Nucleus accumbens (tissue), 56 donors: ENCODE data around the gene TRABD2A.

Source experiments
- DNase-seq, 56 donors: peaks; one replicate each; lab custom pipeline; 2025; lab: John Stamatoyannopoulos, UW

The TRABD2A gene

DNA sequence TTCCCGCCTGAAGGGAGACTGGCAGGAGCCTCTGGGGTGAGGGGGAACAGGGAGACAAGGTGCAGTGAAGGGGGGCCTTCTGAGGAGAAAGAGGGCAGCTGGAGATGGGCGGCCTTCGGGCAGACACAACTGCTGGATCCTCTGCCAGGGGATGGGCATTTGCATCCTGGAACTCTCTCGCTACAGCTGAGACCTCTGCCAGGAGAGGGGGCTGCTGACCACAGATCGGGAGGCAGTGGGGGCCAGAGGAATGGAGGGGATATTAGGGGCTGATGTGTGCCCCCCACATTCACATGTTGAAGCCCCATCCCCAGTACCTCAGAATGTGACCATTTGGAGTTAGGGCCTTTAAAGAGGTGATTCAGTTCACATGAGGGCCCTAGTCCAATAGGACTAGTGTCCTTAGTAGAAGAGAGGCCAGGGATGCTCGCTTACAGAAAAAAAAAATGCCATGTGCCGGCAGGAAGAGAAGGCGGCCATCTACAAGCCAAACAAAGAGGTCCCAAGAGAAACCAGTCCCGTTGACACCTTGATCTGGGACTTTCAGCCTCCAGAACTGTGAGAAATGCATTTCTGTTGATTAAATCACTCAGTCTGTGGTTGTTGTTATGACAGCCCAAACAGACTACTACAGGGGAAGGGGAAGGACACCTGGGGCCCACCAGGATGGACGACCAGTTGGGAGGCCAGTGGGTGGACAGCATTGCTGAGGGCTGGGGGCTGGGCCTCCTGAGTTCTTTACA is 50.0 kb downstream of the TRABD2A start:
- no peak for DNase-seq

DNA sequence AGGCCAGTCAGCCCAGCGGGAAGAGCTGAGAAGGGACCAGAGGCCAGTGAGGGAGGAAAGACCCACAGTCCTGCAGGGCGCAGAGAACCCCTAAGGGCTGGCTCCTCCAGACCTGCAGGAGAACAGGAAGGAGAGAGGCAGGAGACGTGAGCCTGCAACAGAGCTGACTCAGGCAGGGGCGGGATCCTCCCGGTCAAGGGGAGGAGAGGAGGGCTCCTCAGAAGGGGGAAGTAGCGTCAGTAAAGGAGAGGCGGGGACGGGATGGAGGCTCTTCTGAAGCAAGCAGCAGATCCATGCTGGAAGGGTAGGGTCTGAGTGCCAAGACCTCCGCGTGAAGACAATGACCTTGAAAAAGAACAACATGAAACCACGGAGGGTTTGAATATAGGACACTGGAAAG is 50.8 kb downstream of the TRABD2A start:
- DNase-seq, result peak in 11 of 56 donors; percentile 2 to 18 (median 7)

DNA sequence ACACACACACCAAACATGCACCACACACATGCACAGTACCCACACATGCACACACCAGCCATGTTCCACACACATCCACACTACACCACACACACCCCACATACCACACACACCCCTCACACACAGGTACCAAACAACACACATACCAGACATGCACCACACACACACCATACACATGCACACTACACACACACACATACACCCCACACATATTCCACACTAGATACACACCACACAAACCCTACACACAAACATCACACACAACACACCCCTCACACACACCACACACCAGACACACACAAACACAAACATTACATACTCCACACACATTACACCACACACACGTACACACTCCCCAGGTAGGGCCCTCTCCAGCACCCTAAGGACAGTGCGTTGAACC is 51.2 kb downstream of the TRABD2A start:
- DNase-seq, result no peak

DNA sequence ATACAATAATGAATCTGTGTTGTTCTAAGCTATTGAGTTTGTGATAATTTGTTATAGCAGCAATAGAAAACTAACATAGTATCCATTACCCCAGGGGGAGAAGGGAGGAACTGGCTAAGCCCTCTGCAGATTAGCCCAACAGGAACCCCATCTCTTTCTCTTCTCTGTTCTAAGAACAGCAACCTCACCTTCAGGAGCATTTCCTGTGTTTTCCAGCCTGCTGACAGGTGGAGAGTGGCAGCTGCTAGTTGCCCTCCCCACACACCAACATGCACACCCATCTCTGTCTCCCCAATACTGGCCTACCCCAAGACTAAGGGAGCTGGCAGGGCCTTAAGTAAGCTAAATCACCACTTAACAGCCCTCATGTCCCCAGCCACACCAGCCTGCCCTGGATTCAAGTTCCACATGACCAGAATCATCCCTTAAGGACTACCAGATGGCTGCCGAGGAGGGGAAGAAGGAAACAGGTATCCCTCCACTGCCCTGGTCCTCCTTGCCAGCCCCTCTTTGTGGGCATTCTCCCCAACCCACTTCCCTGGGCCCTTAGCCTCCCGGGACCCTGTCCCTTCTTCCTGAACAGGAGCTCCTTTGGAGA is 52.8 kb downstream of the TRABD2A start:
- no peak for DNase-seq

DNA sequence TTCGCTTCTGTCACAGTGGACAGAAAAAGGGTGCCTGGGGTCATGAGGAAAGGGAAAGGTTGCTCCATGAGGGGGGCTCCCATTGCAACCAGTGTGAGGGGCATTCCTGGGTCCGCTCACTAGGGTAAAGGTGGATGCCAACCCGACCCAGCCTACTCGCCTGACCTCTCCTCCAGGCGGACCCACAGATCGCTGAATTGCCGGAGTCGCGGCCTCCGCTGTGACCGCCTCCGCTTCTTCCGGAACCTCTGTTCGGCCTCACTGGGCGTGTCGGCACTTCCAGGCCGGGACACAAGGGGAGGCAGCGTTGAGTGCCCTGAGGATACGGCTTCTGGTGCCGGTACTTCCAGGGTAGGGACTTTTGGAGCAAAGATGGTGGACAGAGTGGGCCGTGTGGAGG is 57.1 kb downstream of the TRABD2A start:
- DNase-seq, result no peak

DNA sequence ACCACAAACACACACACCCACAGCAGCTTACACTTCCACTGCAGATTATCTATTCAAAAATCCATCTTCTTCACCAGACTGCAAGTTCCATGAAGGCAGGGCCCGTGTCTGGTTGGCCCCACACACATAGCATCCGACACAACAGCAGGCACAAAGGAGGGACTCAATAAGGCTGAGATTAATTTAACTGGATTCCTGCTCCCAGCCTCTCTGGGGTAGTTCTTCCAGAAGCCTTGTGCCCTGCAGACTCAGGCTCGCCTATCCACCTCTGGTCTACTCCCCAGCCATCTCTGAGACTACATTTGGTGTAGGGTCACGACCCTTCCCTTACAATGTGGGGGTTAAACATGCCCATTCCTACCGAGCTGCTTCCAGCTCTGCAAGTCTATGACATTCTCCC is 57.7 kb downstream of the TRABD2A start:
- no peak for DNase-seq

DNA sequence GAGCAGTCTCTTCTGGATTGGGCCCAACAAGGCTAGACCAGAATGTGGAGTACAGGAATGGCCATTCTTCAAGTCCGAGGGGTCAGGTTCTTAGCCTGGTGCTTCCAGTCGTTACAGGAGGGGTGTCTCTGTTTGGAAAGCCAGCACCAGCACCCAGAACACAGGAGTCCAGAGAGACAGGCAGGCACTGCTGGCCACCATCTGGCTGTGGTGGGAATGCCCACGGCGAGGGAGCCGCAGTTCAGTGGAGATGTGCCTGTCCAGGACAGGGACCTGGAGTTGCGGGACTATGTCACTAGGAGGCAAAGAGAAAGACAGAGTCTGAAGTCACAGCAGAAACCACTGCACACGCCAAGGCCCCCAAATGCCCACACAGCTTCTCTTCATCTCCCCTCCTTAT is 59.1 kb downstream of the TRABD2A start:
- no peak for DNase-seq

DNA sequence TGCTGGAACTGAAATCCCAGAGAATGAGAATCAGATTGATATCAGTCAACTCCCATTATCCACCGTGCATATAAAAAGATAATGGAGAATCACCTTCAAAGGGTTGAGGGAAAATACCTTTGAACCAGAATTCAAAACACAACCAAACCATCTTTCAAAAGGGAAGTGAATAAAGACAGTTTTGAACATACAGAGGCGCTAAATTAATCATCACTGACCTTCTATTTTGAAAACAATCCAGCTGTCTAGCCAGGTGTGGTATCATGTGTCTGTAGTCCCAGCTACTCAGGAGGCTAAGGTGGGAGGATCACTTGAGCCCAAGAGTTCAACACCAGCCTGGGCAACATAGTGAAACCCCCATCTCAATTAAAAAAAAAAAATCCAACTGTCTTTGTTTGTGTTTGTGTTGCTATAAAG is 63.6 kb downstream of the TRABD2A start:
- no peak for DNase-seq

DNA sequence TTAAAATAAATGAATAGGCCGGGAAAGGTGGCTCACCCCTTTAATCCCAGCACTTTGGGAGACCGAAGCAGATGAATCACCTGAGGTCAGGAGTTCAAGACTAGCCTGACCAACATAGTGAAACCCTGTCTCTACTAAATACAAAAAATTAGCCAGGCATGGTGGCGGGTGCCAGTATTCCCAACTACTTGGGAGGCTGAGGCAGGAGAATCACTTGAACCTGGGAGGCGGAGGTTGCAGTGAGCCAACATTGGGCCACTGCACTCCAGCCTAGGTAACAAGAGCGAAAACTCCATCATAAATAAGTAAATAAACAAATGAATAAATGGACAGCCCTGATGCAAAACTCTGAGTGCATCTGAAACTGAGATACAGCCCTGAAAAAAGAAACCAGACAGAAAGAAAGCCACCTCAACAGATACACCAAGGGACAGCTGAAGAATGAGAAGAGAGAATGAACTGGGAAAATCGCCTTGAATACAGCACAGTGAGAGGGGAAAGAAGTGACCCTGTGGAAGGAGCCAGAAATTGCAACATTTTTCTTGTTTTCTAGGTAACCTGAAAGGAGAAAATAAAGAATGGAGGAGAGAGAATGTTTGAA is 64.4 kb downstream of the TRABD2A start:
- no peak for DNase-seq

DNA sequence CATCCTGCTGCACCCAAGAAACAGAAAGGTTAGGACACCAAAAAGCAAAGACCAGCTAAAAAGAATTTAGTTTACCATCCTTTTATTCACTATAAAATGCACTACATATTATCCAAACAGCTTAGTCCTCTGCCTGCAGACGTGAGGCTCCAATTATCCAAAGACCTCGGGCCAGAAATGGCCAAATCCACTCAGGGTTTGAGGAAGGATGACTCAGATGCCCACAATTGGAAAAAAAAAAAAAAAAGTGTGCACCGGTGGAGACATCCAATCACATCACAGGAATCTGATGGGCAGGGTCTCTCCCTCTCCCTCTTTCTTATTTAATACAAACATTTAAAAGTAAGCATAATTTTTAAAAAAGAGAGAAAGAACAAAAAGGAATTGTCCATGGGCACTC is 65.7 kb downstream of the TRABD2A start:
- no peak for DNase-seq

DNA sequence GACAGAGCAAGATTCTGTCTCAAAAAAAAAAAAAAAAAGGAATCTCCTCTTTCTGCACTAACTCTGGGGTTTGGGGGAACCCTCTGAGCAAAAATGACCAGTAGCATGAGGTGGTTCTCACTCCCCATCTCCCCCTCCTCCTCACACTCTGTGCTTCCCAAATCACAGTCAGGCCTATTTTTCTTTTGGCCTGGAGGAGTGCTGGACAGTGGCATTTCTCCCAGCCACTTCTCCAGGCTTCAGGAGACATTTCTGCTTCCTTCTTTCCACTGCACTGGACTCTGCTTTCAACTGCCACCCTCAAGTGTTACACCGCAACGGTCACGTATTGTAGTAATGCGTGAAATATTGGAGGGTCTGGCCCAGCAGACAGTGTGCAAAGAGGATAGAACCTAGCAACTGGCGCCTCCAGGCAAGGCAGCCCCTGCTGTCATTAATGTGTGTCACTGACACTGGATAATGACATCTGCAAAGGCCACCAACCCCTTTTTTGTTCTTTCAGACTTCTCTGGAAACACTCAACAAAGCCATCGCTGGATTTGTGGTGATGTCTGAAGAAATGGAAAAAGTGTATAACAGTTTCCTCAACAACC is 68.9 kb downstream of the TRABD2A start:
- DNase-seq, result no peak

DNA sequence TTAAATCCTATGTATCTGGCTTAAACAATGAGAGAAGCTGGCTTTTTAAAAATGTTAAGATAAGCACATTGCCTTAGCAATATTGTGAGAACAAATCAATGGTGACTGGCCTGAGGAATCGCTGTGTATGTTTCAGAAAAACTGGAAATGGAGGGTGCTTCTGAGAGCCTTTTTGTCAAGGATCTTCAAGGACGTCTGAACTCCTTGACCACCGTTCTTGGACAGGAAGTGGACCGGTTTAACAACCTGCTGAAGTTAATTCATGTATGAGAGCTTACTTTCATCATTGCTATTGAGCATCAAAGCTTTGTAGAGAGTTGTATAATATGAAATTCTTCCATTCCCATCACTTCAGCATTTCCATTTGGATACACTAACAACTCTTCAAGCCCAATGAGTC is 72.6 kb downstream of the TRABD2A start:
- DNase-seq, result no peak

DNA sequence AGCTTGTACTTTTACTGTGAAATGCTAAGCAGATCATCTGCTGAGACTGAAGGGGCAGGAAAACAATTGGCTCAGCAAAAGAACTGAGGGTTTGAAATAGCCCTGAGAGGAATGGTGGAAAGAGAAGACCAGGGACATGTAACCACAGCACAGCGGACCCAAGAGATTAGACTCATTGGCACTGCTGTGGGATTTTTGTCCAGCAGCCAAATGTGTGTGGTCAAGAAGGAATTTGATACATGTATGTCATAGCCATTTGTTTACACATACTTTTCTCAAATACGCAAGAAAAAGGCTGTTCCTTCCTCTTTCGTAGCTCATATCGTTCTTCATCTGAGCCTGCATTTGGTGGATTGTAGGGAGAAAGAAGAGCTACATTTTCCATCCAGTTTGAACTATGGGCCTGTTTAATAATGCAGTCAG is 73.8 kb downstream of the TRABD2A start:
- no peak for DNase-seq

DNA sequence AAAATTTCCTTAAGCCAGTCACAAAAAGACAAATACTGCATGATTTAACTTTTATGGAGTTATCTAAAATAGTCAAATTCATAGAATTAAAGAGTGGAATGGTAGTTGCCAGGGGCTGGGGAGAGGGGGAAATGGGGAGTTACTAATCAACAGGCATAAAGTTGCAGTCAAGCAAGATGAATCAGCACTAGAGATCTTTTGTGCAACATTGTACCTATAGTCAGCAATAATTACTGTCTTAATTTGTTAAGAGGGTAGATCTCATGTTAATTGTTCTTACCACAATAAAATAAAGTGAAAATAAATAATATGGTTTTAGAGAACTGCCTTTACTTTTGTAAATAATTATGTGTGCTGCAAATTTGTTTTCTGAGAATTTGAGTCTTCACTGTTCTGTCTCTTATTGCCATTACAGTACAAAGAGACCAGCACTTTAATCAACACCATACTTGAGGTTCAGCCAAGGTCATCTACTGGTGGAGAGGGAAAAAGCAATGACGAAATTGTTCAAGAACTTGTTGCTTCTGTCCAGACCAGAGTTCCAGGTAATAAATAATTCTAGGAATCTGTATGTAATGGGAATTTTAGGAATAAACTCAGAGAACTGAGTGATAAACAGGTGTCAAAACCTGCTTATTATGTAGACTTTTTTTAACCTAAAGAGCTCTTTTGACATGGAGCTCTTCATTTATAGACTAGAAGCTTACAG is 75.5 kb downstream of the TRABD2A start:
- DNase-seq, result no peak

DNA sequence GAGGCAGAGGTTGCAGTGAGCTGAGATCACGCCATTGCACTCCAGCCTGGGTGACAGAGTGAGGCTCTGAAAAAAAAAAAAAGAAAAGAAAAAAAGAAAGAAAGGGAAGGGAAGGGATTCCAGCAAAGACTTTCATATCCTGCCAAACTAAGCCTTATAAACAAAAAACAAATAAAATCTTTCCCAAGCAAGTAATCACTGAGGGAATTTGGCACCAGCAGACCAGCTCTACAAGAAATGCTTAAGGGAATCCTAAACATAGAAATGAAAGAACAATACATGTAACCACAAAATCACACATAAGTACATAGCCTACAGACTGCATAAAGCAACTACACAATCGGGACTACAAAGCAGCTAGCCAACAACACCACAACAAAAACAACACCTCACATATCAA is 79.1 kb downstream of the TRABD2A start:
- DNase-seq, result no peak

DNA sequence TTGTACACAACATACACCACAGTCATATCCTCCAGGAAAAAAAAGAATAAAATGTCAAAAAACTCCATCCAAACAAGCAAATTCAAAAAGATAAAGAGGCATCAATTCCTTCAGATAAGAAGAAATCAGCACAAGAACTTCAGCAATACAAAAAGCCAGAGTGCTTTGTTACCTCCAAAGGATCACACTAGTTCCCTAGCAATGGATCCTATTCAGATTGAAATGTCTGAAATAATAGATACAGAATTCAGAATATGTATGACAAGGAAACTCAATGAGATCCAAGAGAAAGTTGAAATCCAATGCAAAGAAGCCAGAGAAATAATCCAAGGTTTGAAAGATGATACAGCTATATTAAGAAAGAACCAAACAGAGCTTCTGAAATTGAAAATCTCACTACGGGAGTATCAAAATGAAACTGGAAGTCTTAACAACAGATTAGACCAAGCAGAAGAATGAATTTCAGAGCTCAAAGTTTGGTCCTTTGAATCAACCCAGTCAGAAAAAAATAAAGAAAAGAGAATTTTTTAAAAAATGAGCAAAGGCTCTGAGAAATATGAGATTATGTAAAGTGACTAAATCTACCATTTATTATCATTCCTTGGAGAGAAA is 80.6 kb downstream of the TRABD2A start:
- no peak for DNase-seq

DNA sequence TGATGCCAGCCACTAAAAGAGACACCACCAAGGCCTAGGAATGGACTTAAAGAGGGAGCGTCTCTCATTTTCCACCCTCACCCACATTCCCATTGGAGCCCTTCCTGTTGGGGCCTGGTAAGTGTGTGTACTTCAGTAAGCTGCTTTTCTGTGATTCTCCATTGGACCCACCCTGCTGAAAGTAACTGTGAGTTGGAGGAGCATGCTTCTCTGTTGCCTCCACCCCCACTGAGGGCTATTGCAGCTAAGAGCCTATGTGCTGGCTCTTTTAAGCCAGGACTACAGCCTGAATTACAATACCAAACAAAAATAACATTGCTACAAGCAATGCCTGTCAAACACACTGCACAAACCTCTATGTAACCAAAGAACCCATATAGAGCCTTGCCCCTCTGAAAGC is 81.1 kb downstream of the TRABD2A start:
- DNase-seq, result no peak

DNA sequence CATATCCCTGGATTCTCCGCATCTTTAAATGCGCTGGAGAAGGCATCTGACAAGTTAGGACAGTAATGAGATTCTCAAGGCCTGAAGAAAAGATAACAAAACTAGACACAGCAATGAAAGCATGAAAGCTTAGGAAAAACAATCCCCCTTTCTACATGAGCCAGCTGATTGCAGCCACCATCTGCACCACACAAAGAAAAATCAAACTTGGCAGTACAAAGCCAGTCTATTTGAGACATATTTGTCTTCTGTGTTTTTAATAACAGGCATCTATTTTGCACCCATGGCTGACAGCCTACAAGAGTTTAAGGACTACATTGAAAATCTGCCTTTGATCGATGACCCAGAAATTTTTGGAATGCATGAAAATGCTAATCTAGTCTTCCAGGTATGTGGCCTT is 83.6 kb downstream of the TRABD2A start:
- peak in 1 of 56 donors; percentile 1 for DNase-seq

DNA sequence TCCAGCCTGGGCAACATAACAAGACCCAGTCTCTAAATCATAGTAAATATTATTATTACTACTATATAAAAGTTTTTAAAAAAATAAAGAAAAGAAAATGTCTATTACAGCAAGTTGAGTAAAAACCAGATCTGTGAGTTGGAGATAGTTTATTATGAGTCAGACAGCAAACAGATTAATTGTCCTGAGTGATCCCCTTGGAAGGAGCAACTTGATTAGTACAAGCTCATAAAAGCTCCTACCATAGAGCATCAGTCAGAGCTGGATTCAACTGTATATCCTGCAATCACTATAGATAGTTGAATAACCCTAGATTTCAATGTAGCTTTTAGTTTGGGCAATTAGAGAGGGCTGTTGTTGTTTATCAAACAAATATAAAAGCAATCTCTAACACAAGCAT is 84.1 kb downstream of the TRABD2A start:
- no peak for DNase-seq

DNA sequence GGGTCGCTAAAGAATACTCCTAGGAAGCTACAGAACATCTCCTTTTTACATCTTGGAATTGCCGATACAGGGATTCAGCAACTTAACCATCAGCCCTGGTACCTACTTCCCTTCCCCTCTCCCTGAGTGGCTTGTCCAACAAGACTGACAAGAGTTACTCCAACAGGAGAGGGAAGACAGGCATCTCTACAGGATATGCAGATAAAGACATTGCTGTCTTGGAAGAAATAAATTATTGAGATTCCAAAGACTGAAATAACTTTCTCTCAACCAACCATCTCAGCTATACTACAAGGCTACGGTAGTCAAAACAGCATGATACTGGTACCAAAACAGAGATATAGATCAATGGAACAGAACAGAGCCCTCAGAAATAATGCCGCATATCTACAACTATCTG is 87.2 kb downstream of the TRABD2A start:
- no peak for DNase-seq
